SK-N-SH treated with all-trans-retinoic acid at 6 μM for 48 hours (cell line): ENCODE measurements around the gene SIRPA.

ENCODE experiments used
- ATAC-seq: fragments of 200-7000 bp; cut with Tn5 transposase; 3 replicates; pipeline ENCODE4 v1.9.1; 2020; ENCODE audit warnings: mild to moderate bottlenecking, moderate library complexity
- ARNTL ChIP-seq: fragments of 450-650 bp; formaldehyde crosslinking; IDR thresholded peaks from 2 replicates; pipeline ENCODE4 v1.5.0; 2020; ENCODE audit warnings: low read depth, mild to moderate bottlenecking, moderate library complexity, borderline replicate concordance
- BACH2 ChIP-seq: fragments of 250-450 bp; sonication (Bioruptor Pico); IDR thresholded peaks from 2 replicates; pipeline ENCODE4 v1.9.0; 2021; ENCODE audit warnings: mild to moderate bottlenecking, borderline replicate concordance
- CREB5 ChIP-seq: fragments of 250-450 bp; sonication (Bioruptor Pico); IDR thresholded peaks from 2 replicates; pipeline ENCODE4 v1.5.1; 2020; ENCODE audit warnings: low read depth, mild to moderate bottlenecking, moderate library complexity
- CSDC2 ChIP-seq: fragments of 250-450 bp; sonication (Bioruptor Pico); IDR thresholded peaks from 2 replicates; pipeline ENCODE4 v1.5.0; 2020; ENCODE audit warnings: mild to moderate bottlenecking, moderate library complexity
- CSRNP3 ChIP-seq: fragments of 250-450 bp; sonication (Bioruptor Pico); IDR thresholded peaks from 2 replicates; pipeline ENCODE4 v1.5.1; 2021; ENCODE audit warnings: mild to moderate bottlenecking, moderate library complexity
- ESRRG ChIP-seq: fragments of 250-450 bp; sonication (Bioruptor Pico); IDR thresholded peaks from 2 replicates; pipeline ENCODE4 v1.6.1; 2021; ENCODE audit warnings: mild to moderate bottlenecking
- GLIS3 ChIP-seq: fragments of 250-450 bp; sonication (Bioruptor Pico); IDR thresholded peaks from 2 replicates; pipeline ENCODE4 v1.5.0; 2020; ENCODE audit warnings: mild to moderate bottlenecking, moderate library complexity
- ISL1 ChIP-seq: fragments of 250-450 bp; sonication (Bioruptor Pico); IDR thresholded peaks from 2 replicates; pipeline ENCODE4 v2.1.2; 2022; ENCODE audit warnings: mild to moderate bottlenecking, moderate library complexity
- OSR1 ChIP-seq: fragments of 250-450 bp; sonication (Bioruptor Pico); IDR thresholded peaks from 2 replicates; pipeline ENCODE4 v1.8.0; 2022; ENCODE audit warnings: moderate library complexity, mild to moderate bottlenecking, inconsistent platforms
- PATZ1 ChIP-seq: fragments of 250-450 bp; sonication (Bioruptor Pico); IDR thresholded peaks from 2 replicates; pipeline ENCODE4 v1.8.0; 2020; ENCODE audit warnings: mild to moderate bottlenecking, moderate library complexity, borderline replicate concordance
- POU6F1 ChIP-seq: fragments of 250-450 bp; sonication (Bioruptor Pico); IDR thresholded peaks from 2 replicates; pipeline ENCODE4 v1.8.0; 2021; ENCODE audit warnings: low read depth, mild to moderate bottlenecking, moderate library complexity, borderline replicate concordance
- PPARA ChIP-seq: fragments of 250-450 bp; sonication (Bioruptor Pico); IDR thresholded peaks from 2 replicates; pipeline ENCODE4 v1.5.0; 2020; ENCODE audit warnings: mild to moderate bottlenecking, borderline replicate concordance
- SNAI2 ChIP-seq: fragments of 250-450 bp; sonication (Bioruptor Pico); IDR thresholded peaks from 2 replicates; pipeline ENCODE4 v1.5.0; 2020; ENCODE audit warnings: mild to moderate bottlenecking, moderate library complexity
- TOX ChIP-seq: fragments of 250-450 bp; sonication (Bioruptor Pico); IDR thresholded peaks from 2 replicates; pipeline ENCODE4 v1.8.0; 2021; ENCODE audit warnings: mild to moderate bottlenecking, moderate library complexity, borderline replicate concordance
- TSHZ2 ChIP-seq: fragments of 250-450 bp; sonication (Bioruptor Pico); IDR thresholded peaks from 2 replicates; pipeline ENCODE4 v1.5.0; 2020; ENCODE audit warnings: mild to moderate bottlenecking, moderate library complexity
- ZC3H10 ChIP-seq: fragments of 250-450 bp; sonication (Bioruptor Pico); IDR thresholded peaks from 2 replicates; pipeline ENCODE4 v1.5.1; 2021; ENCODE audit warnings: mild to moderate bottlenecking, moderate library complexity
- ZFP3 ChIP-seq: fragments of 250-450 bp; sonication (Bioruptor Pico); IDR thresholded peaks from 2 replicates; pipeline ENCODE4 v1.5.0; 2020; ENCODE audit warnings: mild to moderate bottlenecking, moderate library complexity
- ZNF565 ChIP-seq: fragments of 450-650 bp; formaldehyde crosslinking; conservative IDR thresholded peaks from 2 replicates; pipeline ENCODE4 v1.5.0; 2020; ENCODE audit warnings: low read depth, mild to moderate bottlenecking, moderate library complexity
- ZNF70 ChIP-seq: fragments of 450-650 bp; formaldehyde crosslinking; IDR thresholded peaks from 2 replicates; pipeline ENCODE4 v1.5.0; 2020; ENCODE audit warnings: mild to moderate bottlenecking, moderate library complexity
- ZNF8 ChIP-seq: fragments of 450-650 bp; formaldehyde crosslinking; IDR thresholded peaks from 2 replicates; pipeline ENCODE4 v1.5.0; 2020; ENCODE audit warnings: mild to moderate bottlenecking, moderate library complexity

SIRPA gene

GRCh38 chr20:1942486-1943274, 47.5 kb downstream of the SIRPA start:
- ATAC-seq: no peak
- TF ChIP-seq ZNF70 (CRISPR knock-in tag): no peak
- TF ChIP-seq CSRNP3 (CRISPR knock-in tag): no peak
- TF ChIP-seq ZNF8 (CRISPR knock-in tag): no peak
- no peak for TF ChIP-seq CSDC2 (CRISPR knock-in tag)
- TF ChIP-seq ISL1 (CRISPR knock-in tag): no peak
- TF ChIP-seq BACH2 (CRISPR knock-in tag): no peak
- TF ChIP-seq GLIS3 (CRISPR knock-in tag): no peak
- TF ChIP-seq PPARA: no peak
- TF ChIP-seq SNAI2: no peak
- no peak for TF ChIP-seq ARNTL (CRISPR knock-in tag)
- TF ChIP-seq ZNF565: no peak
- TF ChIP-seq PATZ1 (CRISPR knock-in tag): no peak
- no peak for TF ChIP-seq ZC3H10 (CRISPR knock-in tag)
- no peak for TF ChIP-seq ESRRG (CRISPR knock-in tag)
- TF ChIP-seq POU6F1: no peak
- TF ChIP-seq OSR1 (CRISPR knock-in tag): no peak
- TF ChIP-seq CREB5 (CRISPR knock-in tag): no peak
- TF ChIP-seq ZFP3: no peak

GRCh38 chr20:1943275-1944002, 48.2 kb downstream of the SIRPA start:
- ATAC-seq: no peak
- TF ChIP-seq BACH2 (CRISPR knock-in tag) (no peak), CREB5 (CRISPR knock-in tag) (no peak), TOX (no peak), ZNF565 (no peak), ZC3H10 (CRISPR knock-in tag) (no peak), CSRNP3 (CRISPR knock-in tag) (no peak), ARNTL (CRISPR knock-in tag) (no peak), ZNF8 (CRISPR knock-in tag) (no peak), CSDC2 (CRISPR knock-in tag) (no peak), PATZ1 (CRISPR knock-in tag) (no peak), POU6F1 (no peak), SNAI2 (no peak), ZNF70 (CRISPR knock-in tag) (no peak), TSHZ2 (CRISPR knock-in tag) (no peak), ISL1 (CRISPR knock-in tag) (no peak)
